ENCODE results near the gene ZNF3.

- TF ChIP-seq EP300 (IDR thresholded peaks at IDR 0.05) (no peak), POLR2A (IDR thresholded peaks at IDR 0.05) (no peak)
- TF ChIP-seq, protein P1, sequence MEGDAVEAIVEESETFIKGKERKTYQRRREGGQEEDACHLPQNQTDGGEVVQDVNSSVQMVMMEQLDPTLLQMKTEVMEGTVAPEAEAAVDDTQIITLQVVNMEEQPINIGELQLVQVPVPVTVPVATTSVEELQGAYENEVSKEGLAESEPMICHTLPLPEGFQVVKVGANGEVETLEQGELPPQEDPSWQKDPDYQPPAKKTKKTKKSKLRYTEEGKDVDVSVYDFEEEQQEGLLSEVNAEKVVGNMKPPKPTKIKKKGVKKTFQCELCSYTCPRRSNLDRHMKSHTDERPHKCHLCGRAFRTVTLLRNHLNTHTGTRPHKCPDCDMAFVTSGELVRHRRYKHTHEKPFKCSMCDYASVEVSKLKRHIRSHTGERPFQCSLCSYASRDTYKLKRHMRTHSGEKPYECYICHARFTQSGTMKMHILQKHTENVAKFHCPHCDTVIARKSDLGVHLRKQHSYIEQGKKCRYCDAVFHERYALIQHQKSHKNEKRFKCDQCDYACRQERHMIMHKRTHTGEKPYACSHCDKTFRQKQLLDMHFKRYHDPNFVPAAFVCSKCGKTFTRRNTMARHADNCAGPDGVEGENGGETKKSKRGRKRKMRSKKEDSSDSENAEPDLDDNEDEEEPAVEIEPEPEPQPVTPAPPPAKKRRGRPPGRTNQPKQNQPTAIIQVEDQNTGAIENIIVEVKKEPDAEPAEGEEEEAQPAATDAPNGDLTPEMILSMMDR (IDR thresholded peaks at IDR 0.05) = no peak
Measured at GRCh38 chr7:100077205-100077604, 4.3 kb downstream of the ZNF3 start.
